Frontal cortex (tissue), 4 donors: ENCODE data around the gene NPPA. TPM values are rescaled to one million over a fixed set of nuclear protein-coding genes. Genes with fewer than 3 reads are reported as not detected.
"Not testable (repeated sequence)": the region's sequence is repeated elsewhere in the genome, so short reads cannot be mapped to it uniquely, and the experiment has no call there.

ENCODE experiments used
- DNase-seq, 2 donors: peaks; one replicate each; pipeline ENCODE4 v3.0.0; 2012; ENCODE audit warnings: low spot score in 2 of 2
- FAIRE-seq: peaks from 2 replicates; lab custom pipeline; 2012; peaks lifted over from hg19 to GRCh38; lab: Jason Lieb, UNC
- total RNA-seq: library from RNA; depleted of rRNA; stranded (reverse); fragments of >200 nt; gene quantifications from one replicate; pipeline ENCODE4 v1.2.3, GENCODE V29; 2014
- donor health status: control.
- donor health status: control.
- donor health status: control.

Gene NPPA
- total RNA-seq: 3.3 TPM

DNA sequence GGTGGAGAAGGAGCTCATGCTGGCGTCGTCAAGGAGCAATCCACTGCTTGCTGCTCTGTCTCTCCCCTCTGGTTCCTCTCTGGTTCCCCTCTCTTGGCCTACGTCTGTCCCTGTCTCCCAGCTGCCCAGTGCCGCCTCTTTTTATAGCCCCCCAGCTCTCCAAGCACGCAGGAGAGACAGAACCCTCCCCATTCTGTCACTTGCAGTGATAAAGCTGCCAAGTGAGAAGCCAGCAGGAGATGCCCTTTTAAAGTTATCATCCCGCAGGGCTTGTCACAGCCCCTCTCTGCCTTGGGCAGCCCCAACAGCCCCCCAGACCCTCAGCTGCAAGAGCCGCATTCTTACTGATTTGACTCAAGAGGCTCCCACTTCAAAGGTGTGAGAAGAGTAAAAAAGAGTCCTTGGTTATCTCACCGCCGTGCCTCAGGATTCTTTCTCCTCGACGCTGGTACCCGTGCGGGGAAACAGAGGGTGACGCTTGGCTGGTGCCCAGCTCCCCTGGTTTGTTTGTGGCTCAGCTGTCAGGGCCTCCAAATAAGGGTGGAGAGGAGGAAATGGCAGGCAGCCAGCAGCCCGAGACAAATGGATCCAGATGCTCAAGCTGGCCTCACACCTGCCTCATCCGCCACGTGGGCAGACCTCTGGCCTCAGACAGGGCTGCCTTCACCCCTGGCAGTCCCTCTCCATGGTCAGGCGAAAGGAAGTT, at the start of gene NPPA:
Gene NPPA, minus strand, starts transcription at position 117 of the 706 bp plus-strand sequence. Its CDS starts 99 bp downstream, at position 18.
- no peak for FAIRE-seq
- peak in 1 of 2 donors; percentile 48 for DNase-seq

DNA sequence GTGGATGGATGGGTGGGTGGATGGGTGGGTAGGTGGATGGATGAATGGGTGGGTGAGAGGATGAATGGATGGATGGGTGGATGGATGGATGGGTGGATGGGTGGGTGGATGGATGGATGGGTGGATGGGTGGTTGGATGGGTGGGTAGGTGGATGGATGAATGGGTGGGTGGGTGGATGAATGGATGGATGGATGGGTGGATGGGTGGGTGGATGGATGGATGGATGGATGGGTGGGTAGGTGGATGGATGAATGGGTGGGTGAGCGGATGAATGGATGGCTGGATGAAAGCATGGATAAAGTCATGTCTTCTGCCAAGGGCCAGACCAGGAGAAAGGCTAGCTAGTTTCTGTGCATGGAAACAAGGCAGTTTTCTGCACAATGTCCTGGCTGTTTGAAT, 46.9 kb upstream of the NPPA start:
- DNase-seq, FAIRE-seq: not testable (repeated sequence)

DNA sequence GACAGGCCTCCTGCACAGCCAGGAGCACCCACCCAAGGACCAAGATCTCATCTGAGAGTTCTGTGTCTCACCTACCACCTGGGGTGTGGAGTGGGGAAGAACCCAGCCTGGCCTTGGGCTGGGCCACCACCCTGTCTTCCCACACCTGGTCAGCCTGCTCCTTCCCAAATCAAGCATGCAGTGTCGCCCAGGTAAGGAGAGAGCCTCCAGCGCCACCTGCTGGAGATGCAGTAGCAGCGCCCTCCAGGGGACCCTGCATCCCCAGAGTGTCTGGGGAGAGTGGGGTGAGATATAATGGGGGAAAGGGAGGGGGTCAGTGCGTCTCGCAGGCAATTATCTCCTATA, 46.3 kb upstream of the NPPA start:
- FAIRE-seq (no peak), DNase-seq (peak; percentile 63 to 77)

DNA sequence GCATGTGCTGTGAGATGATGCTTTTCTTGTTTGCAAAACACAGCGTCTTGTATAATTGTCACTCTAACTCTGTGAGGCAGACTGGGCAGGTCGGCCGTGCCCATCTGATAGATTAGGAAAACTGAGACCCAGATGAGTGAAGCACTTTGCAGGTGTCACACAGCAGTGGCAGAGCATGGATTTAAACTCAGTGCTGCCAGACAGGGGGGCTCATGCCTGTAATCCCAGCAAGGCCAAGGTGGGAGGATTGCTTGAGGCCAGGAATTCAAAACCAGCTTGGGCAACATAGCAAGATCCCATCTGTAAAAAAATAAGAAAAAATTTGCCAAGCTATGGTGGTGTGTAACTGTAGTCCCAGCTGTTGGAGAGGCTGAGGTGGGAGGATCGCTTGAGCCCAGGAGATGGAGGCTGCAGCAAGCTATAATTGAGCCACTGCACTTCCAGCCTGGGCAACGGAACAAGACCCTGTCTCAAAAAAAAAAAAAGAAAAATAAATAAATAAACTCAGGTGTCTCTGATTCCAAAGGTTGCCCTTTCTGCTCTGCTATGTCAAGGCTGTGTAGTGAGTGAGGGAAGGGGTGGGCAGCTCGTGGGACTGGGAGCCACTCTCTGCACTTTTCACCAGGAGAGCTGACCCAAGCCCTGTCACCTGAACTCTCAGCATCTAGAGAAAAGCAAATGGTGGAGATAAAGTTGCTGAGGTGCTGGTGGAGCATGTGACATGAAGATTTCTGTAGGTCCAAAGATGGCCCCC, 44.0 kb upstream of the NPPA start:
- DNase-seq: no peak
- no peak for FAIRE-seq

DNA sequence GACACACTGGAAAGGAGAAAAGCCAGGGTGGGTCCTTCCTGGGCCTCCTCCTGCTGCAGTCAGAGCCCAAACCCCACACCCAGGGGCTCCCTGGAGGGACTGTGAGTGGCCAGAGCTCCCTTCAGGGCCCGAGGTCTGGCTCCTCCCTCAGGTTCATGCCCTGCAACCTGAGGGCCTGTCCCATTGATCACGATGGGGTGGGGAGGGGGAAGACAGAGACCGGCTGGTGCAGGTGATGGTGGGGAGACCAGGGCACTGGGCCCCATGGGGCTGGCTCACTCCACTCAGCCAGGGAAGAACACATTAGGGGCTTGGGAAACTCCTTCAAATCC, 41.3 kb upstream of the NPPA start:
- DNase-seq (no peak), FAIRE-seq (no peak)

DNA sequence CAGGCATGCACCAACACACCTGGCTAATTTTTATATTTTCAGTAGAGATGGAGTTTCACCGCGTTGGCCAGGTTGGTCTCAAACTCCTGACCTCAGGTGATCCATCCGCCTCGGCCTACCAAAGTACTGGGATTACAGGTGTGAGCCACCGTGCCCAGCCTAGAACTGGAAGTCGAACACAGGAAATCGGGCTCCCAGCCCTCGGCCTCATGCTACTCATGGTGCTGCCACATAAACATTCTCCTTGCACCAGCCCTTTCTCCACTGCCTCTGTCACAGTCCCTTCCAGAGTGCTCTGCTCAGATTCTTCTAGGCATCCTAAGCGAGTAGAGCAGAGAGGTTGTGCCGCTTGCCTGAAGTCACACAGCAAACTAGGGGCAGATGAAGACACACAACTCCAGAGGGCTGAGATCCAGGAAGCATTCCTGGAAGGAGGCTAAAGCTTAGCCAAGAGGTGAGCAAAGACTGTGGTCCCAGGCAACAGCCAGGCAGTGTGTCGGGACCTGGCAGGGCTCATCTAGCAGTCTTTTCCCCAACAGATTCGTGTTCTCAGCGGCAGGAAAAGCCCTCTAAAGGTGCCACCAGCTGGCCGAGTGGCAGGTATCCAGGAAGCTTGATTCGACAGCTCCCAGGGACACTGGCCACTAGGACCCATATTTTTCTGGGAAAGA, 40.8 kb upstream of the NPPA start:
- DNase-seq (no peak), FAIRE-seq (no peak)

DNA sequence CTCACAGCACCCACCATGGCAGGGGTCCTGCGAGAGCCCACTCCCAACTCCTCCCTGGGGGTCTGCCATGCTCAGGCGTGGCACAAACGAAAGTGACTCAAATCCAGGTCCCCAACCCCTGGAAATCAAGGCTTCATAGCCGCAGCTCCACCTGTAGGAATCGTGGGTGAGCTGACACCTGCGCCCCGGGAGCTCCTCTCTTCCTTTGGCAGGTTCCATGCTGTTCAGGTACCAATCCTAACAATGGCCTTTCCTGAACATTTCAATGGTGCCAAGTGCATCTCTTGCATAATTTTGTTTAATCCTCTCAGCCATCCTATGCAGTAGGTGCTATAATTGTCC, 40.1 kb upstream of the NPPA start:
- FAIRE-seq (no peak), DNase-seq (no peak)

DNA sequence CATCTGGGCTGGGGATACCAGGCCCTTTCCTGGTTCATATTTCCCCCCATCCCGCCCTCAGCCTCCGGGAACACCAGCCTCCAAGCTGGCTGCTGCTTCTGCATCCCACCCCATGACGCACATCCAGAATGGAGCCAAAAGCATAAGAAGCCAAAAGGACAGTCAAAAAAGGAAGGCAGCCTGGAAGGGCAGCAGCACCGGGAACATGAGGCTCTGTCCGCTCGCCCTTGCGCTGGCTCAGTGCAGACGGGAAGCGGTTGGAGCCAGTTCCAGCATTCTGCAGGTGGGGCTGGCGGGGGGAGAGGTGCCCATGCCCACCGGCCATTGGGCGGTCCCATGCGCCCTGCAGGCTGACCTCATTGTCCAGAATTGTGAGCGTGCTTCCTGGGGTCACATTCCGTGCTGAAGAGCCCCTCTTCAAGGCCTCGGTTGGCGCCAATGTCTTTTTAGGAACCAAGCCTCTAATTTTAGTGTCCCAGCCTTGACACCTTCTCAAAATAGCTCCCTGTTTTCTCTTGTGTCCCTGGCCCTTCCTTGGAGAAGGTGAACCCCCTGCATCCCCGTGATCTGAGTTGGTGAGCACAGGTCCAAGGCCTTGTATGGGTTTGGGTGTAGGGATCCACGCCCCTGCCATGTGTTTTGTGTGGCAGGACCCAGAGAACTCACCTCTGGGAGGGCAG, 39.5 kb upstream of the NPPA start:
- DNase-seq (no peak), FAIRE-seq (no peak)

DNA sequence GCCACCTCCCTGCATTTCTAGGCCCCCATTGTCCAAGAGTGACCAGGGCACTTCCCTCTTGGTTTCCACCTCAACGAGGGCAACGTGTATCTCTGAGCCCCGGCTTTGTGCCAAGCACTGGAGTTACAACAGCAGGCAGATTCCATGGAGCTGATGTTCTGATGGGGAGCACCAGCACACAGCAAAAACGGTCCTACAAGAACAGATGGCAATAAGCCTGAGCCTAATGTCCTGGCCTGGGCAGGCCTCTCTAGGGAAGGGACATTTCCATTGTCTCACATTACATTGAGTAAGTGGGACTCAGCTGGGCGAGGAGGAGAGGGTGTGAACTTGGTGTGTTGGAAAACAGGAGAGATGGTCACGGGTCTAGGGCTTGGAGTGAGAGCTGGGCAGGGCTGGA, 38.3 kb upstream of the NPPA start:
- FAIRE-seq: no peak
- DNase-seq: no peak

DNA sequence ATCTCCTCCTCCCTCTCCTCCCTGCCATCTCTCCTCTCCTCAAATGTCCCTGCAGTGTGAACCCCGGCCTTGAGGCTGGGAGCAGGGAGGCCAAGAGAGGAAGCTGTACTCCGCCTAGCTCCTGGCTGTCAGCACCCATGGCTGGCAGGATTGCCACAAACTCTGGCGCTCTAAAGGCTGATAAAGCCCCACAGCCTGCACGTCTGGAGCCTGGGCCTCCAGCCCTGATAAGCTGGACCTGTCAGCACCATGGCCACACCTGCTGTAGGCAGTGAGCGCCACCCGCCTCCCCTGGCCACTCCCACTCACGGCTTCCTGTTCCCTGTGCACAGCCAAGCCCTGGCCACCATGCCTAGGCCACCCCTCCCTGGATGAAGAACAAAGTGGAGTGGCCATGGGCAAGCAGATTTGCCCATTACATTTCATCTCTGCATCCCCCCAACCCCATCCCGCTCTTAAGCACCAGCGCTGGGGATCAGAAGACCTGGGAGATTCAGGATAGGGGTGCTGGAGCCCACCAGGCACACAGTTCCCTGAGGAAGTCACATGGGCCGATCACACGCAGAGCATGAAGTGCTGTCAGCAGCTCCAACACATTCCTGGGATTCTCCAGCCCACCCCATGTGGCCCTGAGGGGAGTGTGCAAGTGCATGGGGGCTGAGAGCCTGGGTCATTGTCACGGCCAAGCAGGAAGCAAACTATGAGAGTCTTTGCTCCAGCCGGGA, 35.4 kb upstream of the NPPA start:
- DNase-seq: no peak
- no peak for FAIRE-seq

DNA sequence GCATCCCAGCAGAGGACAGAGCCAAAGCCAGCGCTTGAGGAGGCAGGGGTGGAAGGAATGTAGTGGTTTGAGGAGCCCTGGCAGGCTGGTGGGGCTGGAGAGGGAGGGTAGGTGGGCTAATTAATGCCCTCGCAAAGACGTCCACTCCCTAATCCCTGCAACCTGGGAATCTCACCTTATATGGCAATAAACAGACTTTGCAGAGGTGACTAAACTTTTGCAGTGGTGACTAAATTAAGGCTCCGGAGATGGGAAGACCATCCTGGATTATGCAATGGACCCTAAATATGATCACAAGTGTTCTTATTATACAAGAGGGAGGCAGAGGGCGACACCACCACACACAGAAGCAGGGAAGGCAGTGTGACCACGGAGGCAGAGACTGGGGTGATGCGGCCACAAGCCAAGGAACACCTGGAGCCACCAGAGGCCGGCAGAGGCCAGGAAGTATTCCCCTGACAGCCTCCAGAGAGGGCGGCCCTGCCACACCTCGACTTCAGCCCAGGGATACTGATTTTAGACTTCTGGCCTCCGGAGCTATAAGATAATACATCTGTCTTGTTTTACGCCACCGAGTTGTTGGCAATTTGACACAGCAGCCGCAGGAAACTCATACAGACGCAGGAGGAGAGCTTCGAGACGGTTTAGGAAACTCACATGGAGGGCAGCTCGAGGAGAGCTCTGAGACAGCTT, 34.3 kb upstream of the NPPA start:
- FAIRE-seq (no peak), DNase-seq (no peak)

DNA sequence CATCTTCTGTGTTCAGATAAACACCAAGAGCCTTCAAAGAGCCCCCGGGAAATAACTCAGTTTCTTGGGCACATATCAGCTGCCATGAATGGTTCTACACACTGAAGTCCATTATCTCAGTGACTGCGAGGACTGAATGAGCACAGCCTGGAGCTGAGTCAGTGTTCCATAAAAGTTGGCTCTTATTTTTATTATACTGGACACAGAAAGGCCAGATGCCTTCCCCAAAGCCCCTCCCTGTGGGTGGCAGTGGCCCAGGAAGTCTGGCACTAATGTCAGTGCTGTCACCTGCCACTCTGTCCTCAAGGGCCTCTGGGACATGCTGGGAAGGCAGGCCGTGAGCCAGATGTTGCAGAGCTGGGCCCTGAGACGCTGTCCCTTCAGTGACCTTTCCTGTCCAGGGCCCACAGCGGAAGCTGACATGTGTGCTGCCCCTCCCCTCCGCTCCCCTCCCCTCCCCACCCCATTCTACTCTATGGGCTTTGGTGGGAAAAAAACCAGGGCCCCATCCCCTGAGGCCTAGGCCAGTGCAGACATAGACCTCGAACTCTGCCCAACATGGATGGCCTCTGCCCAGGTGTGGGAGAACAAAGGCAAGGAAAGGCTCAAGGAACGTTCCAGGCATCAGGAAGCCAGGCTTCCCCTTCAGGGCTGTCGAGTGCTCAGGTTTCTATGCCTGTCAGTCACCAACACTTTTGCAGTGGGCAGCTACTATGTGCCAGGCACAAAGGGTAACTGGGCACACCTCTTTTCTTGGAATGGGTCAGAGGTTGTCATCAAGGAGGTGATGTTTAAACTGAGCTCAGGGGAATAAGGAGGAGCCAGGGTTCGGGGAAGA, 33.5 kb upstream of the NPPA start:
- FAIRE-seq (no peak), DNase-seq (peak; percentile 55 to 58)

DNA sequence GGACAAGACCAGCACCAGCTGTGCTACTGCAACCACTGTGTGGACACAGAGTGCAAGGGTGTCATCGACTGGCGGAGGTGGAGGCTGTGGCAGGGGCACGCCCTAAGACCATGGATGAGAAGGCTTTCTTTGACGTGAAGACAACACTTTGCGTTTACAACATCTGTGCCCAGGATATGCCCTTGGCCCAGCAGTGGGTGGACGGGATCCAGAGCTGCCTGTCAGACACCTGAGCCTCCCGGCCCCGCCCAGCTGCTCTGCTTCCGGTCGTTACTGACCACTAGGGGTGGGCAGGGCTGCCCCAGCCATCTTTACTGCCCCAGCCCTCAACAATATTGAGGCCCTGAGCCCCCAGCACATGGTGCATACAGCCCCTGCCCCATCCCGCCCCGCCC, 32.6 kb upstream of the NPPA start:
- FAIRE-seq: no peak
- no peak for DNase-seq

DNA sequence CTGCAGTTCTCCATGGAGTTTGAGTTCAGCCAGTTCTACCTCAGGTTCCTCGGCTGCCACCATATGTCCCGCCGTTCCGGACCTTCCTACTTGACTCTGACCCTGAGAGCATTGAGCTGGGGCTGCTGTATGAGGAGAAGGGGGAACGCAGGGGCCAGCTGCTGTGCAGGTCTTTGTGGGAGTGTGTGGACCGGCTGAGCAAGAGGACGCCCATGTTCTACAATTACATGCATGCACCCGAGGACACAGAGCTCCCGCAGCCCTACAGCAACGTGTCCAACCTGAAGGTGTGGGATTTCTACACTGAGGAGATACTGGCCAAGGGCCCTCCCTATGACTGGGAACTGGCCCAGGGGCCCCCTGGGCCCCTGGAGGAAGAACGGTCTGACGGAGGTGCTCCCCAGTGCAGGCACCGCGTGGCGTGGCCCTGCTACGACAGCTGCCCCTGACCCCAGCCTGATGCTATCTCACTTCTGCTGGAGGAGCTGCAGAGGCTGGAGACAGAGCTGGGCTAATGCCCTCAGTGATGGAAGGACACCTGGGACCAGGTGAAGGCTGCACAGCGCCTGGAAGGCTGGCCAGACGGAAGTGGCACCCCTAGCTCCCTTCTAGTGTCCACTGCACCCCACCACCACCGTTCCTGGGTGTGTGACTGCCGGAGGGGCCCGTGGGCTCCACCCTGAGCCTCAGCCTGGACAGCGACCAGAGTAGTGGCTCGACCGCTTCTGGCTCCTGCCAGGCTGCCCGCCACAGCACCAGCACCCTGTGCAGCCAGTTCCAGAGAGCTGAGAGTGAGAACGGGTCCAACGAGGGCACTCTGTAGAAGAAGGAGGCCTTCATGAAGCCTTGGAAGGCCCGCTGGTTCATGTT, 32.0 kb upstream of the NPPA start:
- no peak for FAIRE-seq
- no peak for DNase-seq

DNA sequence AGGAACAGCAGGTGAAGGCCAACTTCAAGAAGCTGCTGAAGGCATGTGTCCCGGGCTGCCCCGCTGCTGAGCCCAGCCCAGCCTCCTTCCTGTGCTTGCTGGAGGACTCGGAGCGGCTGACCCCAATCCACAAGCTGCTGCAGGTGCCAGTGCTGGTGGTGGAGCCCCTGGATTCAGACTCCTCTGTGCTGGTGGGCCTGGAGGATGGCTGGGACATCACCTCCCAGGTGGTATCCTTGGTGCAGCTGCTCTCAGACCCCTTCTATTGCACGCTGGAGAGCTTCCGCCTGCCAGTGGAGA, 31.3 kb upstream of the NPPA start:
- DNase-seq (no peak), FAIRE-seq (no peak)

DNA sequence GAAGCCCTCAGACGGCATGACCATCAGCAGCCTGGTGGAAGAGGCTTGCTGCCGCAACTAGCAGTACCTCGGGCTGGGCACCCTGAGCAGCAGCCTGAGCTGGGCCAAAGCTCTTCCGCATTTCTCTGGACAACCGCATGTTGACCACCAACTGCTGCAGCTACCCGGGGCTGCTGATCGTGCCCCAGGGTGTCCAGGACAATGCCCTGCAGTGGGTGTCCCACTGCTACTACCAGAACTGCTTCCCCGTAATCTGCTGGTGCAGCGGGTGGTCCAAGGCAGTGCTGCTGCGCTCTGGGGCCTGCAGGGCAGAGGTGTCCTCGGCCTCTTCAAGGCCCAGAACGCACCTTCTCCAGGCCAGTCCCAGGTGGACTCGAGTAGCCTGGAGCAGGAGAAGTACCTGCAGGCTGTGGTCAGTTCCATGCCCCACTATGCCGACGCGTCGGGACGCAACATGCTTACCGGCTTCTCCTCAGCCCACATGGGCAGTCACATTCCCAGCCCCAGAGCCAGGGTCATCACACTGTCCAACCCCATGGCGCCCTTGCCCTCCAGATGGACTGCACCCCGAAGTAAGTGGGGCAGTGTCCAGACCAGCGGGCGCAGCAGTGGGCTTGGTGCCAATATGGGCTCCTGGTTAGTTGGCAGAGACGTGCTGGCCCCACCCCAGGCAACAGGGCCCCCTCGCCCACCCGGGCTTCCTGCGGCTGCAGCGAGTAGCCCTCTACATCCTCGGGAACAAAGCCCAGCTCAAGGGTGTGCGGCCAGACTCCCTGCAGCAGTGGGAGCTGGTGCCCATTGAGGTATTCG, 30.7 kb upstream of the NPPA start:
- FAIRE-seq (no peak), DNase-seq (no peak)

DNA sequence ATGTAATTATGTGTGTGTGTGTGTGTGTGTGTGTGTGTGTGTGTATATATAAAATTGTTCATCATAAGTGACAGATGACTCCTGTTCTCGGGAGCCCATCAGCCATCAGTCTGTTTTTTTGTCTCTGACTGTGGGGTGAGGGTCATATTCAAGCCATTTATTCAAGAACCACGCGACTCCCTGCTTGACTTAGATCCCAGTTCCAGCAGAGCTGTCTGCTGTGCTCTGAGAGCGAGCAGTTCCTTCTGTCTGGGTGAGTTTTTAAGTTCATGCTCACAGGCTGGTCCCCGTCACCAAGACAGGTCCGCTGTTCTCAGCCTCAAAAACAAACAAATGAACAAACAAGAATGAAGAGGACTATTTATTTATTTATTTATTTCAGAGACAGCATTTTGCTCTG, 29.5 kb upstream of the NPPA start:
- DNase-seq: no peak
- no peak for FAIRE-seq
